Right renal cortex interstitium (tissue), 3 donors: ENCODE results near the gene MFNG. TPM values are rescaled to one million over a fixed set of nuclear protein-coding genes. Genes with fewer than 3 reads are reported as not detected.
A peak's percentile ranks its signal among the peaks of the same experiment; 100 is the strongest.
"Not testable (repeated sequence)": the region's sequence is repeated elsewhere in the genome, so short reads cannot be mapped to it uniquely, and the experiment has no call there.

ENCODE experiments used
- DNase-seq, 3 donors: peaks; one replicate each; pipeline ENCODE4 v3.0.0-alpha.2; 2013; ENCODE audit warnings: low read depth in 3 of 3, low spot score in 2 of 3
- polyA plus RNA-seq, 3 donors: library from polyadenylated mRNA; unstranded; fragments of 120-200 nt; gene quantifications; one replicate each; pipeline ENCODE4 v1.2.1, GENCODE V29; 2013; ENCODE audit not compliant: insufficient read length in 3 of 3

Gene MFNG
- 1 to 10 TPM; 4.6 to 8.4 (median 6.3) TPM for polyA plus RNA-seq

- peak in 1 of 3 donors; percentile 45 for DNase-seq
Measured at GRCh38 chr22:37486224-37486845, at the start of gene MFNG. Gene MFNG (minus strand): TSS chr22:37486384. CDS start chr22:37486177, 207 bp downstream.

GRCh38 chr22:37535159-37535558 lies 49.0 kb upstream of the MFNG start:
- no peak for DNase-seq

DNA sequence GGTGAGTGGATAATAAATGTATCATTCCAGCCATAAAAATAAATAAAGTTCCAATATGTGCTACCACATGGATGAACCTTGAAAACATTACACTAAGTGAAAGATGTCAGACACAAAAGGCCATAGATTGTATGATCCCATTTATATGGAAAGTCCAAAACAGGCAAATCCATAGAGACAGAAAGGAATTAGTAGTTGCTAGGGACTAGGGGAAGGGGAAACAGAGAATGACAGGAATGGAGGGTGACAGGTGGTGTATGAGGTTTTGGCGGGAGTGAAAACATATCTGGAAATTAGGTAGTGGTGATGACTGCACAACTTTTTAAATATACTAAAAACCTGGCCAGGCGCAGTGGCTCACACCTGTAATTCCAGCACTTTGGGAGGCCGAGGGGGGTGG lies 48.3 kb upstream of the MFNG start:
- DNase-seq = no peak

DNA sequence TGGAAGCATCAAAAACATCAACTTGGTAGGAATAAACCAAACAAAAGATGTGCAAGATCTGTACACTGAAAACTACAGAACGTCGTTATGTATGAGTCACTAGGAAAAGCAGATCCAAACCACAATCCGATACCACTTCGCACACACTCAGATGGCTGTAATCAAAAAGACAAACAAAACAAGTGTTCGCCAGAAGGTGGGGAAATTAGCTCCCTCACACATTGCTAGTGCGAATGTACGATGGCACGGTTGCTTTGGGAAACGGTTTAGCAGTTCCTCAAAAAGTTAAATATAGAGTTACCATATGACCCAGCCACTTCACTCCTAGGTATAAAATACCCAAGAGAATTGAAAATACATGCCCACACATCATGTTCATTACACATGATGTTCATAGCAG lies 47.8 kb upstream of the MFNG start:
- no peak for DNase-seq

DNA sequence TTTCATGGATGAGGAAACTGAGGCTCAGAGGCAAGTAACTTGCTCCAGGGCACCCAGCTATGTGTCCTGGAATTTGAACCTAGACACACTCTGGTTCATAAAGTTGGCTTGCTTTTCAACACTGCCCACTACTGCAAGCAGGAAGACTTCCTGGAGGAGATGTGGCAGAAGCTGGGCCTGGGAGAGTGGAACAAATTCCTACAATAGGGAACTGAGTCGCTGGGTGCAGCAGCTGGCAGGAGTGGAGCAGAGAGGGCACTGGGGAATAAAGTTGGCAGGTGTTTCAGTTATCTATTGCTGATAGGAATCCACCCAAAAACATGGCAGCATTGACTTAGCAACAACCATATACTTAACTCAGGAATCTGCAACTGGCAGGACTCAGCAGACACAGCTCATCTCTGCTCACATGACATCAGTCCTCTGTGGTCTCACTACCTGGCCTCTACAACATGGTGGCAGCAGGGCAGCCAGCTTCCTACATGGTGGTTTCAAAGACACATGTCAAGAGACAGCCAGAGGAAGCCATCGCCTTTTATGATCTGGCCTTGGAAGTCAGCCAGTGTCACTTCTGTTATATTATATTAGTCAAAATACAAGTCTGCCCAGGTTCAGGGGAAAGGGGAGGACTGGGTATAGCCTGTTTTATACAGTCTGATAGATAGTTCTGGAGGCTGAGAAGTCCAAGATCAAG lies 43.6 kb upstream of the MFNG start:
- no peak for DNase-seq

GRCh38 chr22:37527952-37528351 lies 41.8 kb upstream of the MFNG start:
- not testable (repeated sequence) for DNase-seq

GRCh38 chr22:37527081-37527752 lies 41.0 kb upstream of the MFNG start:
- DNase-seq = not testable (repeated sequence)

DNA sequence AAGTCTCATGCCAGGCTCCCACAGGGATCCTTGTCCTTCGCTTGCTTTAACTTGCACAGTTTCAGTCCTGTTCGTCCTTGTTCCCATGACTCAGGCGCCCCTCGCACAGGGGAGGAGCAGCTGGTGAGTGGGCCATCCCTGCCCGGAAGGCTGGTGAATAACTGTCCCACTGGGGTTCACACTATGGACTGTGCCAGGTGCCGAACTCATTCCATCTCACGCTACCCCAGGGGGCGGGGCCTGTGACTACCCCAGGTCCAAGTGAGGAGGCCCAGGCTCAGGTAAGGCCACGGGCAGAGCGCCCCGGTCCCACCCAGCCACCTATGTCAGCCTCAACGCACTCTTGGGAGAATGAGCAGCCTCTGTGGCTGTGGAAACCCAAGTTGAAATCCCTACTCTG lies 40.2 kb upstream of the MFNG start:
- no peak for DNase-seq

- DNase-seq = no peak
Measured at GRCh38 chr22:37525746-37526350, 39.7 kb upstream of the MFNG start.

DNA sequence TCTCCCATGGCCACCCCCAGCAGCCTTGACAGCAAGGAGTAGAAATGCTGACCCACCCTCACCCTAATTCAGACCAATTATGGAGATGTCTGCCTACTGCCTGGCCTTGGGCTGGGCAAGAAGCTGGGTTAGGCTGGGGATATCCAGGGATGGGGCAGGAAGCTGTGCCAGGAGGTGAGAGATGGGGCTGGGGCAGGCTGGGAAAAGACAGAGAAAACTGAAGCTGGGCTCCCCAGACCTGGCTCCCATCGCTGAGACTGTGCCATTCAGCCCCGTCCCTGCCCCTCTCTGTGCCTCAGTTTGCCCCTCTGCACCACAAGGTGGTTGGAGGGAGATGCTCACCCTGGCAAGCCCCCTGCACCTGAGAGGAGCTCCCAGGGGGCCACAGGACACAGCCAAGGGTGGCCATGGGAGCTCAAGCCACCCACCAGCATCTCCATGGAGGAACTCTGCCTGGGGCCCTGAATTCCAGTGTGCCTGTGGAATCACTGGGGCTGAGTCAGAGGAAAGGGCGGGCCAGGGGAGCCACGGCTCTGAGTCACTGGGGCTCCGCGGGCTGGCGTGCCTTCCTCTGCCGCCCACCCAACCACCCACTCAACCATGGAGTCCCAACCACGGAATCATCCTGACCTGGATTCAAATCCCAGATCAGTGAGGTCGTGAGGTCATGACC lies 39.0 kb upstream of the MFNG start:
- DNase-seq = no peak

GRCh38 chr22:37522482-37522881 lies 36.3 kb upstream of the MFNG start:
- DNase-seq = no peak

DNA sequence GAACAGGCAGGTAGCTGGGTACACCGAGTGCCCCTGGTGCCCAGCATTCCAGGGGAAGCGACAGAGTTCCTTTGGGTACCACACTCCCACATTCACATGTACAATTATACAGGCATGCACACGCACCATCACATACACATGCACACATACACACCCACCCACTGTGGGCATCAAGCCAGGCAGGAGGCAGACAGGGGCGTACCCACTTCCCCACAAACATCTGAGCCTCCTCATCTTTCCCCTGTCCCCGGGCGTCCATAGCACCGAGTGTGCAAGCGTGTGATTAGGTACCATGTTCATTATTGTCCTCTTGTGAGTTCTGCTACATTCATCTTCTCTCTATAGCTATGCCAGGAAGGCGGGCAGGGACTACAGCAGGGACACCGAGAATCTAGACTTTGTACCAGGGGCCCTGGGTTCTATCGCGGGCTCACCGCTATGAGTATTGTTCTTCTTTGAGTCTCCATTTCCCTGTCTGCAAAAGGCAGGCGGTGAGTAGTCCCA lies 35.1 kb upstream of the MFNG start:
- DNase-seq = no peak

- DNase-seq = no peak
Measured at GRCh38 chr22:37520776-37521191, 34.6 kb upstream of the MFNG start.

DNA sequence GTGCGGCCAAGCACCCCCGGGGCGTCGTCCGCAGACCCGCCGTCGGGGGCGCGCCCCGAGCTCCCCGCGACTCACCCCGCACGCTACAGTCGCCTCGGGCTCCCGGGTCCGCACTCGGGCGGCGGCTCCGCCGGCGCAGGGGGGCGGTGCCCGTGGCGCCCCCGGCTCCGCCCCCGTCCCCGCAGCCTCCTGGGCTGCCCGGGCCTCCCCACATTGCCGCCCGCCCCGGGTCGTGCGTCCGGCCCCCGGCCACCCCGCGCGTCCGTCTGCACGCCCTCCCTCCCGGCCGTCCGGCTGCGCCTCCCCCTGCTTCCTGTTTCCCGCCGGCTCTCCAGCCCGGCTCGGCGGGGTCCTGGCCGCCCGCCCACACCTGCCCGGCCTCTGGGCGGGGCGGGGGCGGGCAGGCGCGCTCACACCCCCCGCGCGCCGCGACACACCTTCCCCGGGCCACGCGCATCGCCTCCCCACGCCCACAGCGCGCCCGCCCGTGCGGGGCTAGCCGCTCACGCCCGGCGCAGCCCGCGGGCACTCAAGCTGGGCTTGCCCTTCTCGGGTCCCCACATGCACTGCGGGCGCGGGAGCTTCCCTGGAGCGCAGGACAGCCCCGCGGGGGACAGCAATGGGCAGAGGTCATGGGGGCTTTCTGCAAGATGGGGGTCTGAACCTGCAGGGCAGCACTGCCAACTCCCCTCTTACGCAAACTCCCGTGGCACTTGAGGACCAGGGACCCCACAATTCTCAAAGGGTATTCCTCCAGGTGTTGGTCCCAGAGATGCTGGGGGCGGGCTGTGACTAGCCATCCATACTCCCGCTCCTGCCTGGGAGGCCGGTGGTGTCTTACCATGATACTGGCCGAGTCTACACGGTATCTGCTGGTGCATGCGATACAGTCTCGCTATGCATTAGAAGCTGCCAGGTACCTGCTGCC lies 33.3 kb upstream of the MFNG start, which contains the start of gene CARD10:
Gene CARD10 (minus strand): TSS at position 148 of the 928 bp plus-strand sequence. CDS start 215 bp downstream, outside the sequence.
- no peak for DNase-seq

- no peak for DNase-seq
Measured at GRCh38 chr22:37518509-37519267, 32.5 kb upstream of the MFNG start.

DNA sequence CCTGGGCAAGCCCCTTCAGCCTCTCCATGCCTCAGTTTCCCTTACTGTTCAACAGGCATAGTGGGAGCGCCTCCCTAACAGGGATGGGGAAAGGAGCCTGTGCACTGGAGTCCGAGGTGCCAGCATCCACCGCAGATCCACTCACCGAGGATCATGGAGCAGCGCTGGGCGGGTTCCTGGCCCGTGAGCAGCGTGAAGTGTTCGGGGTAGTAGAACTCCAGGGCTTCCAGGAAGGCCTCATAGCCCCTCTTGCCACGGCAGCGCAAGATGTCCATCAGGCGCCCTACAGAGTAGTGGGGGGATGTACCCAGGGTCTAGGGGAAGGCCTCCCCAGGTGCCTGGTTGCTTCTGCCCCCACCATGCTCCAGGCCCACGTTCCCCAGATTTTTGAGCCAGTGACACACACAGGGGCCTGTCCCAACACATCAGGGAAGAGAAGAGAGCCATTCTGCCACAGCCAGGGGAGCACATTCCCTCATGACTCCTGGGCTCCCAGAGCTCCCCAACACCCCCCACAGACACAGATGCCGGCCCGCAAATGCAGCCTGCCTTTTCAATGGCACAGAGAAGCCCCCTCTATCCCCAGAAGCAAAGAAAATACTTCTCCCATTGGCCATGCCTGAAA lies 31.8 kb upstream of the MFNG start:
- DNase-seq = no peak

GRCh38 chr22:37516456-37516855 lies 30.3 kb upstream of the MFNG start:
- no peak for DNase-seq

GRCh38 chr22:37515901-37516300 lies 29.7 kb upstream of the MFNG start:
- DNase-seq = no peak
